ENCODE results near the gene DGKD.

DNA sequence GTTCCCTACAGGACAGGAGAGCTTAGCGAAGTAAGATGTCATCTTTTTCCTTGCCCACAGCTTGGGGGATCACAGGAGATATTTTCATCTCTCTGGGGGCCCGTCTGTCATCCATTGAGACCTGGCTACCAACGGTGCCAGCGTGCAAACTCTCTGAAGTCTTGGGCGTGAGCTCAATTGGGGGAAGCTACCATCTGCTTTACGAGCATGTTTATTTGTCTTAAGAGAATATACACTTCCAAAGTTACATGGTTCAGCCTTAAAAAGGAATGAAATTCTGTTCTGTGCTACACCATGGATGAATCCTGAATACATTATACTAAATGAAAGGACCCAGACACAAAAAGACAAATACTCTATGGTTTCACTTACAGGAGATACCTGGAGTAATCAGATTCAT lies 33.1 kb upstream of the DGKD start:
- TF ChIP-seq, protein P1, sequence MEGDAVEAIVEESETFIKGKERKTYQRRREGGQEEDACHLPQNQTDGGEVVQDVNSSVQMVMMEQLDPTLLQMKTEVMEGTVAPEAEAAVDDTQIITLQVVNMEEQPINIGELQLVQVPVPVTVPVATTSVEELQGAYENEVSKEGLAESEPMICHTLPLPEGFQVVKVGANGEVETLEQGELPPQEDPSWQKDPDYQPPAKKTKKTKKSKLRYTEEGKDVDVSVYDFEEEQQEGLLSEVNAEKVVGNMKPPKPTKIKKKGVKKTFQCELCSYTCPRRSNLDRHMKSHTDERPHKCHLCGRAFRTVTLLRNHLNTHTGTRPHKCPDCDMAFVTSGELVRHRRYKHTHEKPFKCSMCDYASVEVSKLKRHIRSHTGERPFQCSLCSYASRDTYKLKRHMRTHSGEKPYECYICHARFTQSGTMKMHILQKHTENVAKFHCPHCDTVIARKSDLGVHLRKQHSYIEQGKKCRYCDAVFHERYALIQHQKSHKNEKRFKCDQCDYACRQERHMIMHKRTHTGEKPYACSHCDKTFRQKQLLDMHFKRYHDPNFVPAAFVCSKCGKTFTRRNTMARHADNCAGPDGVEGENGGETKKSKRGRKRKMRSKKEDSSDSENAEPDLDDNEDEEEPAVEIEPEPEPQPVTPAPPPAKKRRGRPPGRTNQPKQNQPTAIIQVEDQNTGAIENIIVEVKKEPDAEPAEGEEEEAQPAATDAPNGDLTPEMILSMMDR (IDR thresholded peaks at IDR 0.05) = no peak
- no peak for TF ChIP-seq POLR2A (IDR thresholded peaks at IDR 0.05)
